Pulmonary artery endothelial cell (primary cell): ENCODE results near the gene HSD11B2. TPM values are rescaled to one million over a fixed set of nuclear protein-coding genes. Genes with fewer than 3 reads are reported as not detected.
A peak's percentile ranks its signal among the peaks of the same experiment; 100 is the strongest.

Source experiments
- DNase-seq: peaks from one replicate; pipeline ENCODE4 v3.0.0-alpha.2; 2011; ENCODE audit warnings: low read depth, low spot score
- total RNA-seq: library from RNA; depleted of rRNA; stranded (reverse); fragments of >200 nt; gene quantifications from 2 replicates; pipeline ENCODE4 v1.2.3, GENCODE V29; 2014

The HSD11B2 gene
- total RNA-seq, 1 donor from 2014 or later, result not detected

- no peak for DNase-seq
Observed at GRCh38 chr16:67470359-67470758, 39.4 kb downstream of the HSD11B2 start.

DNA sequence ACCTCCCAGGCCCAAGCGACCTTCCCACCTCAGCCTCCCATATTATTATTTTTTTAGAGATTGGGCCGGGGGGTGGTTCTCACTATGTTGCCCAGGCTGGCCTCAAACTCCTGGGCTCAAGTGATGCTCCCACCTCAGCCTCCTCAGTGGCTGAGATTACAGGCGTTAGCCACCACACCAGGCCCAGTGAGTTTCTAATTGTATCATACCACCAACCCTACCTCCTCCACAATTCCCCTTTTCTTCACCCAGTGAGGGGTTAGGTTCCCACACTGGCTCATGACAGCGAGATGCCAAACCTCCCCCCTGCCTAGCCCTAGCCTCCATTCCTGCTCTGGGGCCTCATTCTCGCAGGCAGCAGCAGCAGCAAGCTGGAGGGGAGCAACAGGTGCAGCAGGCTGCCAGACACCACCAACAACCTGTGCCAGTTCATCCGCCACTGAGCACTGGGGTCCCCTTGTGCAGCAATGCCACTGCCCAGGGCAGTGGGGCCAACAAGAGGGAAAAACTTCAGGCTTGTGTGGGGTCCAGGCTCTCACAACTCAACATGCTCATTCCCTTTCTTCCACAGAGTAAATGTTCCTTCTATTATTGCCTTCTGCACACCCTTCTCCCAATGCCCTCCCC, 41.0 kb downstream of the HSD11B2 start:
- no peak for DNase-seq

GRCh38 chr16:67474551-67475455, 43.9 kb downstream of the HSD11B2 start:
- no peak for DNase-seq

DNA sequence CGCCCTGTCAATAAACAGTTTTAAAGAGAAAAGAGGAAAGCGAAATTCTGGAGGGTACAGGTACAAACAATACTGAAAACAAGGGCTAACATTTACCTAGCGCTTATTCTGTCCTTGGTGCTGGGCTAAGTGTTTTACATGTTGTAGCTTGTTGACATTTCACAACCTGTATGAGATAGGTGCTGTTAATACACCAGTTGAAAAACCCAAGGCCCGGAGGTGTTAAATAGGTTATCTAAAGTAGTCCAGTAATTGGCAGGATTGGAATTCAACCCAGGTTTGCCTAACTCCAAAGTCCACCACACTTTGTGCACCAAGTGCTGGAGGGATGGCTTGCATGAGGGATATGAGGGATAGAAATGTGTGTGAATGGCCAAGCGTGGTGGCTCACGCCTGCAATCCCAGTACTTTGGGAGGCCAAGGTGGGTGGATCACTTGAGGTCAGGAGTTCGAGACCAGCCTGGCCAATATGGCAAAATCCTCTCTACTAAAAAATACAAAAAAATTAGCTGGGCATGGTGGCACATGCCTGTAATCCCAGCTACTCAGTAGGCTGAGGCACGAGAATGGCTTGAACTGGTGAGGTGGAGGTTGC, 47.1 kb downstream of the HSD11B2 start:
- DNase-seq, result no peak

- peak; percentile 93 for DNase-seq
Observed at GRCh38 chr16:67480833-67481560, 50.1 kb downstream of the HSD11B2 start, which contains the start of gene ATP6V0D1. Gene ATP6V0D1, minus strand, starts transcription at chr16:67481157. Its CDS starts 71 bp downstream, at chr16:67481086.

DNA sequence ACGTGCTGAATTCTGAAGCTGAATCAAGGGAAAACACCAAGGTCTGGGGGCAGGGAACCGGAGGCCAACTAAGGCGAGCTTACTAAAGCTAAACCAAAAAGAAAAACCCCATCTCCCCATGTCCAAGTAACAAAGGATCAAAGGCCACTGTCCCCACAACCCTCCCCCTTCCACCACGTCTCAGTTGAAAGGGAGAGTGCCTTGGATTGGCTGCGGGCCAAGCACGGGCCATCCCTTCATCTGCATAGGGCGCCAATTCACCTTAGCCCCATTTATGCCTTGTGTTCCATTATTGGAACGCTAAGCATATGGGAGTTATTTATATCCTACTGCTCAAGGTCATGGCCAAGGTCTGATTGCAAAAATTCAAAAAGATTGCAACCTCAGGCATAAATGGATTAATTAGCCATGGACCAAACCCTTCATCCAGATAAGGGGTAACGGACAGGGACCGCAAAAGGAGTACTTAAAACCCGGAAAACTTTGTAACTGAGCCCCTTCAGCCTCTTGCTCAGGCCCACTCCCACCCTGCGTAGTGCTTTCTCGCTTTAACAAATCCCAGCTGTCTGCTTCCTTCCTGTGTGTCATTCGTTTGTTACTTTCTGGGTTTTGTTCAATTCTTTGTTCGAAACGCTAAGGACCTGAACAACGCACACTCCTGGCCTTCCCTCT, 50.8 kb downstream of the HSD11B2 start:
- no peak for DNase-seq

DNA sequence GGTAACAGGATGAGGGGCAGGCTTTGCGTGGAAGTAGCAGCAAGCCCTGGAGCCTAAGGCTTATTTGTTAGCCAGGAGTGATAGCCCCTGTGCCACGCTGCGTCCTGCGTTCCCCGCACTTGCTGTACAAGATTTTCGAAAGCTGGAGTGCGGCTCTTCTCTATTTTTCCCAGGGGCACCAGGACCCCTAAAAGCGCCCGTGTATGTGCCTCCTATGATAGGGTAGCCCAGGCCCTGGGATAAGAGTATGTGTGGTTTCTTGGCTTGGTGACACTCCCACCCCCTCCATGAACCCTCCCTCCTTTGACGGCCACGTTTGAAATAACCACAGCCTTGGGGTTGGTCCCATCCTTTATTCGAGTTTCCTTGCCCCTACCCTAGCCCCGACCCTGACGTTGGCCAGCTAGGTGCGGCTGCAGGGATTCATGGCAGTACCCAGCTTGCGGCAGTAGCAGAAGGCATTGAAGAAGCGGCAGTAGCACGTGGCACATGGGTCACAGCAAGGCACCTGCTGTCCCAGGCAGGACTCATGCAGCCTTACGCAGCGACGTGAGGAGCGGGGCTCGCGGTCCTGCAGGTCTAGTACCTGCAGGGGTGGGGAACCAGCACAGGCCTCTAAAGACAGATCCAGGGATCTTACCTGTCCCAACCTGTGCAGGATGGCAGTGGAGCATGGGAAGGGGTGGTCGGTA, 51.5 kb downstream of the HSD11B2 start:
- no peak for DNase-seq

- no peak for DNase-seq
Observed at GRCh38 chr16:67483150-67483549, 52.2 kb downstream of the HSD11B2 start, which contains the start of gene AGRP. Gene AGRP, minus strand, starts transcription at chr16:67483547. Its CDS starts 149 bp downstream, at chr16:67483398.

DNA sequence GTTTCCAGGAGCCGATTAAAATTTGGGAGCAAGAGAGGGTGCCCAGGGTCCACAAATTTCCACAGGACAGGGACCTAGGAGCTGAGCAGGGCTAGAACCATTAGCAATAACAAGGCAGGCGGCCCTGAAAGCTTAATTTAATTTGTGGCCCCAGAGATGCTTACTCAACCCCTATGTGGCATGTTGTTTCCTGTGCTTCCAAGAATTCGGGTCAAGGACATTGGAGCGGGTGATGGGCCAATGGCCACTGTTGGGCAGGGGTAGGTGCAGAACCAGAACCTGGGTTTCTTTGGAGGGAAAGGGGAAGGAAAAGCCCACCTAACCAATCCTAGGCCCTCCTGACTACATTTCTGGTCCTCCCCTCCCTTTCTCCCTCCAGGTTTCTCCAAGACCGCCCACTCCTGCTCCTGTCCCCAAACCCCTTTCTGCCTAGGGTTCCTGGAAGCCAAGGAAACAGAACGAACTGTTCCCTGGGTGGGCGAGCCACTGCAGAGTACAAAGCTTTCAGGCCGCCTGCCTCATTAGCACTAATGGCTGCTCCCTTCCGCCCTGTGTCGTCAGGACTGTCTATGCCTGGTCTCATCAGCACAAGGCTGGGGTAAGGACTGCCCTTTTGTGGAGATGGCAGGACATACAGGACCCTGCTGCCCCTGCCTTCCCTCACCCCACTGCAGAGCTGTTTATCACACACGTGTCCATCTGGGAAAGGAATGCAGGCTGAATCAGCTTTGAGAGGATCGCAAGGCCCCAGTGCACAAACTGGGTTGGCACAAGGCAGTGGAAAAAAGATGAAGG, 53.0 kb downstream of the HSD11B2 start:
- no peak for DNase-seq

- DNase-seq, result no peak
Observed at GRCh38 chr16:67486805-67487204, 55.9 kb downstream of the HSD11B2 start.

Other genes with a start within 250 kb of the HSD11B2 start
- gene MATCAP1, start 247.2 kb upstream of the HSD11B2 start, total RNA-seq, result 11.7 and 12.8 TPM in 2 replicates
- gene EXOC3L1, start 241.0 kb upstream of the HSD11B2 start, total RNA-seq, result 1.1 and 2.2 TPM in 2 replicates
- gene E2F4, start 239.0 kb upstream of the HSD11B2 start, total RNA-seq, result 68.3 and 82.9 TPM in 2 replicates
- gene ELMO3, start 232.0 kb upstream of the HSD11B2 start, total RNA-seq, result 0.53 and 1.4 TPM in 2 replicates
- gene TMEM208, start 204.0 kb upstream of the HSD11B2 start, total RNA-seq, result 27.5 and 30.0 TPM in 2 replicates
- 22.1 and 27.0 TPM in 2 replicates for gene FHOD1, start 183.6 kb upstream of the HSD11B2 start, total RNA-seq
- 0.99 and 1.3 TPM in 2 replicates for gene SLC9A5, start 182.1 kb upstream of the HSD11B2 start, total RNA-seq
- gene PLEKHG4, start 151.6 kb upstream of the HSD11B2 start, total RNA-seq, result 33.2 and 51.5 TPM in 2 replicates
- 0.28 and 0.33 TPM in 2 replicates for gene KCTD19, start 104.4 kb upstream of the HSD11B2 start, total RNA-seq
- 0.32 and 0.92 TPM in 2 replicates for gene LRRC36, start 104.3 kb upstream of the HSD11B2 start, total RNA-seq
- 0.18 and 0.20 TPM in 2 replicates for gene TPPP3, start 37.6 kb upstream of the HSD11B2 start, total RNA-seq
- gene ZDHHC1, start 14.6 kb upstream of the HSD11B2 start, total RNA-seq, result 4.0 and 7.8 TPM in 2 replicates
- gene ATP6V0D1, start 50.0 kb downstream of the HSD11B2 start, total RNA-seq, result 82.2 and 91.8 TPM in 2 replicates
- gene AGRP, start 52.4 kb downstream of the HSD11B2 start, total RNA-seq, result not detected in 2 replicates
- 45.7 and 54.2 TPM in 2 replicates for gene RIPOR1, start 97.7 kb downstream of the HSD11B2 start, total RNA-seq
- gene CTCF, start 131.4 kb downstream of the HSD11B2 start, total RNA-seq, result 25.1 and 35.3 TPM in 2 replicates
- 0.67 and 0.79 TPM in 2 replicates for gene CARMIL2, start 214.0 kb downstream of the HSD11B2 start, total RNA-seq
- 15.3 and 22.5 TPM in 2 replicates for gene ACD, start 229.1 kb downstream of the HSD11B2 start, total RNA-seq
- gene PARD6A, start 229.8 kb downstream of the HSD11B2 start, total RNA-seq, result 5.5 and 6.1 TPM in 2 replicates
- gene ENKD1, start 235.6 kb downstream of the HSD11B2 start, total RNA-seq, result 21.9 and 23.1 TPM in 2 replicates
- 2.6 and 3.7 TPM in 2 replicates for gene C16orf86, start 235.7 kb downstream of the HSD11B2 start, total RNA-seq